HCT116 (cell line): ENCODE data around the gene TBK1. TPM values are rescaled to one million over a fixed set of nuclear protein-coding genes. Genes with fewer than 3 reads are reported as not detected.

Source experiments
- ATAC-seq: fragments of 200-7000 bp; cut with Tn5 transposase; 2 replicates; pipeline ENCODE4 v1.9.1; 2020; ENCODE audit warnings: mild to moderate bottlenecking, moderate library complexity
- BruUV-seq: library from RNA; stranded (reverse); fragments of 400-500 nt; replicated peaks from 2 replicates; lab custom pipeline; 2021; lab: Mats Ljungman, UMichigan
- CTCF ChIA-PET: fragments of 300-600 bp; sonication (Branson Sonifier 250); formaldehyde crosslinking; loops from one replicate; lab custom pipeline; 2021; ENCODE audit warnings: antibody characterized with exemption; lab: Charles Lee
- POLR2A ChIA-PET: fragments of 300-600, 350-600 bp; sonication (Branson Sonifier 250); formaldehyde crosslinking; loops from one replicate; lab custom pipeline; 2021; ENCODE audit warnings: antibody characterized with exemption; lab: Charles Lee
- RAD21 ChIA-PET, 2 experiments: fragments of 300-600 bp; sonication (Branson Sonifier 250); formaldehyde crosslinking; loops; one replicate each; lab custom pipeline; 2023; ENCODE audit warnings: low total read pairs in 2 of 2; ENCODE audit not compliant: uncharacterized antibody in 2 of 2, unreplicated experiment in 2 of 2, low non-redundant PET in 1 of 2; lab: Charles Lee
- DNase-seq: peaks from one replicate; pipeline ENCODE4 v3.0.0-alpha.2; 2010; ENCODE audit warnings: low read depth, low spot score
- H2AFZ ChIP-seq: fragments of 200-600 bp; shearing (Covaris generic), sonication (generic); 2 replicates; pipeline ENCODE4 v1.6.1; 2017; ENCODE audit warnings: low read depth, mixed run types, mixed read lengths, antibody characterized with exemption, low read length; ENCODE audit not compliant: poor library complexity, severe bottlenecking
- H3K27ac ChIP-seq: 2 replicates; pipeline ENCODE4 v1.5.1; 2012; ENCODE audit warnings: low read depth, low read length
- H3K27me3 ChIP-seq: fragments of 200-600 bp; sonication (generic); 2 replicates; pipeline ENCODE4 v1.6.1; 2016; ENCODE audit warnings: mixed run types, low read length, mixed read lengths; ENCODE audit not compliant: insufficient read depth
- H3K36me3 ChIP-seq, 2 experiments: fragments of 200-500 bp in 1 of 2; fragments of 200-600 bp in 1 of 2; sonication (Bioruptor generic) in 1 of 2; sonication (generic) in 1 of 2; 2 replicates each; pipeline versions ENCODE4 v1.5.1 to v1.6.1; 2014 to 2016; ENCODE audit warnings: low read length in 2 of 2, inconsistent platforms in 1 of 2, mixed read lengths in 1 of 2, mixed run types in 1 of 2; ENCODE audit not compliant: insufficient read depth in 2 of 2, control insufficient read depth in 1 of 2
- H3K4me1 ChIP-seq, 2 experiments: fragments of 200-600 bp in 1 of 2; sonication (generic) in 1 of 2; 2 replicates each; pipeline versions ENCODE4 v1.5.1 to v1.6.1; 2012 to 2017; ENCODE audit warnings: low read length in 2 of 2, inconsistent platforms in 1 of 2, mild to moderate bottlenecking in 1 of 2, mixed read lengths in 1 of 2, mixed run types in 1 of 2, moderate library complexity in 1 of 2; ENCODE audit not compliant: insufficient read depth in 2 of 2, control insufficient read depth in 1 of 2
- H3K4me2 ChIP-seq: fragments of 200-600 bp; sonication (generic); 2 replicates; pipeline ENCODE4 v1.6.1; 2017; ENCODE audit warnings: mixed run types, low read length, mixed read lengths
- H3K4me3 ChIP-seq, 2 experiments: fragments of 200-600 bp in 1 of 2; sonication (generic) in 1 of 2; replicated peaks in 1 of 2; 2 replicates each; pipeline ENCODE4 v1.5.1; 2011 to 2016; ENCODE audit warnings: low read length in 2 of 2, control low read depth in 1 of 2, low read depth in 1 of 2, mild to moderate bottlenecking in 1 of 2, mixed read lengths in 1 of 2, mixed run types in 1 of 2
- H3K79me2 ChIP-seq: fragments of 200-600 bp; sonication (generic); 2 replicates; pipeline ENCODE4 v1.6.1; 2017; ENCODE audit warnings: mild to moderate bottlenecking, mixed run types, low read length, moderate library complexity, mixed read lengths; ENCODE audit not compliant: insufficient read depth
- H3K9ac ChIP-seq: fragments of 200-600 bp; sonication (generic); 2 replicates; pipeline ENCODE4 v1.6.1; 2016; ENCODE audit warnings: low read length, mixed read lengths
- H3K9me2 ChIP-seq: fragments of 200-600 bp; sonication (generic), shearing (Covaris generic); 2 replicates; pipeline ENCODE4 v1.6.1; 2017; ENCODE audit warnings: mixed run types, mild to moderate bottlenecking, moderate library complexity; ENCODE audit not compliant: insufficient read depth
- H3K9me3 ChIP-seq, 2 experiments: fragments of 200-500 bp in 1 of 2; fragments of 200-600 bp in 1 of 2; sonication (Bioruptor generic) in 1 of 2; sonication (generic) in 1 of 2; 2 replicates each; pipeline ENCODE4 v1.6.1; 2014 to 2017; ENCODE audit warnings: low read length in 2 of 2, mixed read lengths in 2 of 2, inconsistent platforms in 1 of 2, low read depth in 1 of 2, mild to moderate bottlenecking in 1 of 2, mixed run types in 1 of 2, moderate library complexity in 1 of 2; ENCODE audit not compliant: control insufficient read depth in 1 of 2, insufficient read depth in 1 of 2
- H4K20me1 ChIP-seq: fragments of 200-600 bp; sonication (generic), shearing (Covaris generic); 2 replicates; pipeline ENCODE4 v1.6.1; 2017; ENCODE audit warnings: mixed run types, mild to moderate bottlenecking, moderate library complexity; ENCODE audit not compliant: insufficient read depth
- RAD21 ChIP-seq: IDR thresholded peaks from 2 replicates; pipeline ENCODE4 v1.6.1; 2012; ENCODE audit warnings: low read depth, mild to moderate bottlenecking
- TCF7L2 ChIP-seq: IDR thresholded peaks from 2 replicates; pipeline ENCODE4 v1.7.0; 2011; ENCODE audit warnings: borderline replicate concordance, inconsistent platforms; ENCODE audit not compliant: insufficient read depth, insufficient read length; ENCODE audit errors: extremely low read depth
- intact Hi-C: fragments of 100-400 bp; cut with micrococcal nuclease; formaldehyde crosslinking; loops from 2 replicates; pipeline ENCODE4 v1.10.0; 2022
- total RNA-seq: library from RNA; stranded (reverse); gene quantifications from one replicate; pipeline ENCODE4 v1.2.1, GENCODE V29; 2021; ENCODE audit not compliant: unreplicated experiment

TBK1 gene
- total RNA-seq, 1 experiment from 2014 or later: 27.0 TPM

- DNase-seq: no peak
- BruUV-seq: no TSS peak
- TF ChIP-seq TCF7L2: no peak
- Histone ChIP-seq H2AFZ (no peak overlapping the region), H3K36me3 (no peaks in the 10 kb centered on the region), H3K27ac (no peak overlapping the region), H3K4me1 (no peaks in the 10 kb centered on the region; a peak in 1 of 4 replicates), H3K4me2 (no peak overlapping the region), H3K9ac (no peak overlapping the region), H3K9me3 (no peaks in the 10 kb centered on the region), H3K79me2 (no peaks in the 10 kb centered on the region), H3K9me2 (no peaks in the 10 kb centered on the region), H4K20me1 (no peaks in the 10 kb centered on the region), H3K4me3 (no peak overlapping the region), H3K27me3 (no peaks in the 10 kb centered on the region)
- ChIA-PET POLR2A (no interaction called here), CTCF (interaction anchor here (0.8 kb wide), 1 partner anchor 21 kb away, joined by 4 read pairs; no protein-coding TSS in a partner anchor), RAD21 (no interaction called here)
- intact Hi-C loops: no loop called here
- ATAC-seq: no peak
These were observed 92.6 kb downstream of the TBK1 start for GRCh38 chr12:64544371-64545080.

DNA sequence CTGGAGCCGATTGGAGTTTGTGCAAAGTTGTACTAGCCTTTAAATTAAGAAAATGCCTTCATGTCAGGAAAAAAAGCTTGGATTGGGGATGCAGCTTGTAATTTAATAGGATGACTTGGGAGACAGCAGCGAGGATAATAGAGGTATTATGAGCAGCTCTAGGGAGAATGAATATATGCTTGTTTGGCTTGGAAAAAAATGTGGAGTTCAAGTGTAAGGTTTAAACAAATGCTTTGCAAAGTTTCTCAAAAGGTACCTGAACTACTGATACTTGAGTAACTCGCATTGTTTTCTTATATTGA lies 93.1 kb downstream of the TBK1 start:
- intact Hi-C loops: no loop called here
- no peak overlapping the region for H2AFZ ChIP-seq
- TF ChIP-seq RAD21: no peak
- ChIA-PET RAD21 (no interaction called here), CTCF (no interaction called here), POLR2A (no interaction called here)
- no TSS peak for BruUV-seq
- H3K27ac ChIP-seq: no peak overlapping the region
- DNase-seq (no peak), ATAC-seq (no peak)
- H3K9ac ChIP-seq: no peak overlapping the region
- H4K20me1 ChIP-seq: no peaks in the 10 kb centered on the region
- no peaks in the 10 kb centered on the region for H3K79me2 ChIP-seq
- no peaks in the 10 kb centered on the region for H3K9me2 ChIP-seq
- no peaks in the 10 kb centered on the region for H3K36me3 ChIP-seq
- H3K4me1 ChIP-seq: peaks cover 0 to 5% of the 10 kb centered on the region in 2 experiments; a peak in 1 of 4 replicates
- no peaks in the 10 kb centered on the region for H3K27me3 ChIP-seq
- no peak overlapping the region for H3K4me3 ChIP-seq
- no peak overlapping the region for H3K4me2 ChIP-seq
- H3K9me3 ChIP-seq: no peaks in the 10 kb centered on the region
